Spleen (tissue), 11 donors: Measurements from ENCODE around the gene FIBCD1. TPM values are rescaled to one million over a fixed set of nuclear protein-coding genes. Genes with fewer than 3 reads are reported as not detected.
A peak's percentile ranks its signal among the peaks of the same experiment; 100 is the strongest.

ENCODE experiments used
- DNase-seq: peaks from one replicate; pipeline ENCODE4 v3.0.0-alpha.2; 2020
- H3K27ac ChIP-seq, 8 donors: fragments of 200-600 bp; sonication (generic) in 7 of 8; 1 replicate in 4 of 8; 2 replicates in 4 of 8; pipeline versions ENCODE4 v1.5.0 to v1.8.0; 2016 to 2021; ENCODE audit warnings: inconsistent platforms in 4 of 8, mild to moderate bottlenecking in 4 of 8, moderate library complexity in 1 of 8
- H3K27me3 ChIP-seq, 7 donors: fragments of 200-600 bp; sonication (generic) in 6 of 7; replicated peaks in 1 of 7; 1 replicate in 4 of 7; 2 replicates in 3 of 7; pipeline versions ENCODE4 v1.5.0 to v1.8.0; 2016 to 2021; ENCODE audit warnings: inconsistent platforms in 3 of 7, mild to moderate bottlenecking in 1 of 7
- H3K36me3 ChIP-seq, 6 donors: fragments of 200-600 bp; sonication (generic) in 5 of 6; 1 replicate in 4 of 6; 2 replicates in 2 of 6; pipeline versions ENCODE4 v1.5.0 to v1.8.0; 2016 to 2021; ENCODE audit warnings: inconsistent platforms in 2 of 6
- H3K4me1 ChIP-seq, 6 donors: fragments of 200-600 bp; sonication (generic) in 5 of 6; 1 replicate in 3 of 6; 2 replicates in 3 of 6; pipeline versions ENCODE4 v1.5.0 to v1.8.0; 2016 to 2021; ENCODE audit warnings: inconsistent platforms in 3 of 6
- H3K4me3 ChIP-seq, 8 donors: fragments of 200-600 bp; sonication (generic) in 7 of 8; 1 replicate in 4 of 8; 2 replicates in 4 of 8; pipeline versions ENCODE4 v1.5.0 to v1.8.0; 2016 to 2021; ENCODE audit warnings: inconsistent platforms in 4 of 8, mild to moderate bottlenecking in 4 of 8, moderate library complexity in 2 of 8
- H3K9me3 ChIP-seq, 8 donors: fragments of 200-600 bp; sonication (generic) in 7 of 8; 1 replicate in 4 of 8; 2 replicates in 4 of 8; pipeline versions ENCODE4 v1.5.0 to v1.8.0; 2016 to 2021; ENCODE audit warnings: inconsistent platforms in 4 of 8
- POLR2A ChIP-seq, 3 donors: fragments of 450-650 bp; IDR thresholded peaks; one replicate each; pipeline ENCODE4 v1.5.1; 2017; ENCODE audit warnings: antibody characterized with exemption in 3 of 3, mild to moderate bottlenecking in 1 of 3
- POLR2AphosphoS5 ChIP-seq, 3 donors: sonication (generic); formaldehyde crosslinking; IDR thresholded peaks; one replicate each; pipeline ENCODE4 v1.5.1; 2017; ENCODE audit warnings: antibody characterized with exemption in 3 of 3
- WGBS, 5 donors: extraction: QIAGEN DNeasy Blood & Tissue Kit in 3 of 5; methylation state at CpG; one replicate each; pipeline versions ENCODE4 v1.1.5 to v1.1.7; 2013 to 2018; 5-methylcytosine and 5-hydroxymethylcytosine counted together
- intact Hi-C: fragments of 100-400 bp; cut with DNase I; formaldehyde crosslinking; loops from one replicate; pipeline ENCODE4 v1.15.0; 2023; ENCODE audit warnings: low total_unique reads
- polyA plus RNA-seq, 3 donors: library from polyadenylated mRNA; stranded (reverse); fragments of 200-250 nt; gene quantifications; one replicate each; pipeline ENCODE4 v1.2.1, GENCODE V29; 2013
- total RNA-seq, 7 donors: library from RNA; depleted of rRNA in 3 of 7; stranded (reverse); fragments of >200 nt in 3 of 7; fragmentation: NEBNext Ultra II Directional in 4 of 7; extraction: Animal tissue kit (Norgen Biotek cat#: 25700) in 4 of 7; gene quantifications; one replicate each; pipeline versions ENCODE4 v1.1.0 to v1.2.1, GENCODE V29; 2016 to 2021
- TF ChIP-seq, protein P1 (sequence below), 11 experiments: fragments of 200-600 bp in 7 of 11; fragments of 450-650 bp in 4 of 11; sonication (generic) in 4 of 11; IDR thresholded peaks in 8 of 11; conservative IDR thresholded peaks in 3 of 11; 1 replicate in 7 of 11; 2 replicates in 4 of 11; pipeline versions ENCODE4 v1.4.0 to v1.8.0; 2016 to 2021; ENCODE audit warnings: antibody characterized with exemption in 11 of 11, inconsistent platforms in 4 of 11, mild to moderate bottlenecking in 1 of 11
- donor health status: healthy with polysubstance abuse.
- donor health status: DM: no; HTN: no; CAD: no; lungs with moderate emphysema.
- donor health status: DM: no; HTN: no; CAD: no.
- donor health status: Bipolar disorder and iron deficiency.
- donor health status: healthy.
- donor health status: DM: no; HTN: no; CAD: no.
- donor health status: DM: yes; HTN: yes; CAD: no.

Gene FIBCD1
- total and polyA plus RNA-seq, 10 donors, result 0.02 to 0.51 (median 0.35) TPM; not detected in 3

DNA sequence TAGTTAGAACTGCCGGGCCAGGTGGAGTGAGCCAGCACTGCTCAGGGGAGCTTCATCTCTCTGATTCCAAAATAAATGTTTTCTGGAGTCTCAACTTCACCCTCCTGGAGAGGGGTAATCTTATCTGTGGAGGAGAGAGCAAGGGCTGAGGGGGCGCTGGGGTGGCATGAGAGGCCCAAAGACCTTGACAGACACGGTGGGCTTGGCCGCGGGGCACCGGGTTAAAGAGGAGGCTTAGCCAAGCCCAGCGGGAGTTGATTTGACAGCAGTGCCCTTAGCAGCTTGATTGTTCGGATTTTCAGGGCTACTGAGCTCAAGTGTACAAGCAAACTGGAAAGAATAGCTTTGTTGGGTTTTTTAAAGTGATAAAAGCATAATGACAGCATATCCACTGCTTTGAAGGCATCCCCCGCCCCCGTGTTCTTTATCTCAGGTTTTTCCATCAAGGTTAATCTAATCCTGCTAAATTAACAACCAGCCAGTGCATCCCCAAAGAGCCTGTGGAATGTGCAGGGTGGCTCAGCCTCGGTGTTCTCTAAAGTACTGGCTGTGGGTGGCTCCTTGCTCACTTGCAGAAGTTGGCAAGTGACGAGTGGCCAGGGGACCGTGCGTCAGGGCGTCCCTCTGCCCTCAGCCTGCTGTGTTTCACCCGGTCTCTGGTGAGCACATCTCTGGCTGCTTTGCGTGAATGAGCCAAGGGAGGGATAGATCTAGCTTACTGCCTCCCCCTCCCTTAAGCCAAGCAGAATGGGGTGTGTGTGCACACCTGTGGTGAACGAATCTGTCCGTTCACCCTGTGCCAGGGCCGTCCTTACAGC lies 48.0 kb downstream of the FIBCD1 start:
- no peak overlapping the region for H3K27ac ChIP-seq
- H3K4me3 ChIP-seq, result no peak overlapping the region
- H3K9me3 ChIP-seq, result no peaks in the 10 kb centered on the region
- WGBS, 5 donors, result 87 to 91% (median 90%) methylated on average over 13 to 20 of the region's 20 CpGs
- intact Hi-C loops, result no loop called here
- TF ChIP-seq POLR2AphosphoS5 (IDR thresholded peaks at IDR 0.05) (peak in 1 of 3 donors; percentile 28), POLR2A (IDR thresholded peaks at IDR 0.05) (no peak)
- peaks cover 0 to 21% (median 10%) of the 10 kb centered on the region in 6 donors for H3K4me1 ChIP-seq
- peaks cover 0 to 75% (median 38%) of the 10 kb centered on the region in 6 donors for H3K36me3 ChIP-seq
- DNase-seq, result peak; percentile 63
- H3K27me3 ChIP-seq, result no peaks in the 10 kb centered on the region

DNA sequence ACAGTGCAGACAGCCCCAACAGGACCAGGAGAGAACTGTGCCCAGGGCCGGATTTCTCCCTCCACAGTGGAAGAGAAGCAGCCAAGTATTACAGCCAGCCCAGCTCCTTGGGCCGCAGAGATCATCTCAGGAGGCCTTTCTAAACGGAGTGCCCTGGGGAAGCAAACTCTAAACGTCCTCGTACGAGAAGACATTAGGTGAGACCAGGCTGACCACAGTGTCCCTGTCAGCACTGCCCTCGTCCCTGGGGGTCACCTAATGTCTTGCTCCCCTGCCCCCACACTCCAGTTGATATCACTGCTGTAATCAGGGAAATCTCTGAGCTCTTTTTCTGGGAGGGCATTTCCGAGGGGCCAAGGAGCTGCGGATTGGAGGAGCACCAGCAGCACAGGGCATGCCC lies 48.9 kb downstream of the FIBCD1 start:
- no peaks in the 10 kb centered on the region for H3K27me3 ChIP-seq
- WGBS, 5 donors, result 90 to 97% (median 93%) methylated on average over 9 of the region's 9 CpGs

DNA sequence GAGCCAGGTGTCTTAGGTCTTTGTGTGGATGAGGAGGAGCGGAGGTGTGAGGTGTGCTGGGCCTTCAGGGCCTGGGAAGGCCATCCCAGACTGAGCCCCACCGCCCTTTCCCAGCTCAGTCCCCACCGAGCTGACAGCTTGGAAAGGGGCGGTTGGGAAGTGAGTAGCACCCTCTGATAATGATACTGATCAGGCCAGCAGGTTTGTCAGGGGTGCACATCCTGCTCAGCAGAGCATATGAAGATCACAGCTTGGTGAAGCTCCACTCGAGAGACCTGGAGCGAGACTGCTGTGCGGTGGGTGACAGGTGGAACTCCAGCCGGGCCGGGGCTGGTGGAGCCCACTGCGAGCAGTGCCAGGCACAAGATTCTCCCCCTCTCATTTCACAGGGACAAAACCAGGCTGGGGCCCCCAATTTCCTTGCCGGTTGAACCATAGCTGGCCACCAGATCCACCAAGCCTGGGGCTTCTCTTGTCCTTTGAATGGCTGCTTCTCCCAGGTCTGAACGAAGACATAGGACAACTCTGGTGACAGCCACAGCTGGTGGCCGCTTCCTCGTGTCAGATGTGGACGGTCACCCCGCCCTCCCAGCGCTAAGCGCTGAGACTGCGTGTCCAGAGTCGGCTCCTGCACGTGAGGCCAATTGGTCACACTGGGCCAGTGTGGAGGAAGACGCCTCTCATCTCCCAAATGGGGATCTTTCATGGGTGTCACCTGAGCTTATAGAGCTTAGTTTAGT lies 50.7 kb downstream of the FIBCD1 start:
- no peak for TF ChIP-seq POLR2A (IDR thresholded peaks at IDR 0.05)
- TF ChIP-seq POLR2AphosphoS5 (IDR thresholded peaks at IDR 0.05), result peak in 2 of 3 donors; percentile 8 to 24
- intact Hi-C loops, result no loop called here
- Histone ChIP-seq H3K4me3 (no peak overlapping the region), H3K9me3 (no peaks in the 10 kb centered on the region), H3K4me1 (peaks cover 0 to 9% (median 2%) of the 10 kb centered on the region in 6 donors), H3K27me3 (no peaks in the 10 kb centered on the region), H3K27ac (no peak overlapping the region), H3K36me3 (peaks cover 5 to 100% (median 66%) of the 10 kb centered on the region in 6 donors)
- no peak for DNase-seq
- 92 to 96% (median 93%) methylated on average over 15 to 22 of the region's 22 CpGs for WGBS, 5 donors

More for the DNA sequence above, 48.9 kb downstream of the FIBCD1 start:
- no peak for TF ChIP-seq POLR2A (IDR thresholded peaks at IDR 0.05)
- peak in 1 of 3 donors; percentile 3 for TF ChIP-seq POLR2AphosphoS5 (IDR thresholded peaks at IDR 0.05)
- DNase-seq, result no peak
- Histone ChIP-seq H3K27ac (no peak overlapping the region), H3K9me3 (no peaks in the 10 kb centered on the region), H3K4me1 (peaks cover 0 to 21% (median 10%) of the 10 kb centered on the region in 6 donors), H3K36me3 (peaks cover 0 to 84% (median 48%) of the 10 kb centered on the region in 6 donors), H3K4me3 (no peak overlapping the region)
- intact Hi-C loops, result no loop called here

DNA sequence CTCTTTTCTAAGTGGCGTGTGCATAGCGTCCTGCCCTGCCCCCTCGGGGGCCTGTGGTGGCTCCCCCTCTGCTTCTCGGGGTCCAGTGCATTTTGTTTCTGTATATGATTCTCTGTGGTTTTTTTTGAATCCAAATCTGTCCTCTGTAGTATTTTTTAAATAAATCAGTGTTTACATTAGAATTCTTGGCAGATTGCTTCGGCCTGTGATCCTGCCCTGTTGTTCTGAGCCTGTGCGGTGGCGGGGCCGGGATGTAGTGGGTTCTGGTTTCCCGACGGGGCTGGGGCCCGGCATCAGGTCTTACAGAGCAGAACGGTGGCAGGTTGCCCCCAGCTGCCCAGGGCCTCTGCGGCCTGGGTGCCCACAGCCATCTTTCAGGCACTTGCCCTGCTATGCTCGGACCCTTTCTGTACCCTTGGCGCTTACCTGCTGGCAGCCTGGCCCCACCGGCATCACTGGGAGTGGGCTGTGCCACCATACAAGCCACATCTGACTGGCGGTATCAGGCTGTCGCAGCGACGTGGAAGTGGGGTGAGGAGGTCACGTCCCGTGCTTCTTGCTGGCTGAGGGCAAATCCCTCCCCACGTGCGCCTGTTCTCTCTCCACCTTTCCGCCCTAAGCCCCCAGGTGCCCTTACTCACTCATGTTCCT lies 51.4 kb downstream of the FIBCD1 start:
- H3K4me3 ChIP-seq, result no peak overlapping the region
- H3K36me3 ChIP-seq, result peaks cover 5 to 100% (median 72%) of the 10 kb centered on the region in 6 donors
- intact Hi-C loops, result no loop called here
- H3K27ac ChIP-seq, result no peak overlapping the region
- DNase-seq, result no peak
- no peaks in the 10 kb centered on the region for H3K9me3 ChIP-seq
- peak in 1 of 3 donors; percentile 13 for TF ChIP-seq POLR2AphosphoS5 (IDR thresholded peaks at IDR 0.05)
- no peak for TF ChIP-seq POLR2A (IDR thresholded peaks at IDR 0.05)
- TF ChIP-seq, protein P1, sequence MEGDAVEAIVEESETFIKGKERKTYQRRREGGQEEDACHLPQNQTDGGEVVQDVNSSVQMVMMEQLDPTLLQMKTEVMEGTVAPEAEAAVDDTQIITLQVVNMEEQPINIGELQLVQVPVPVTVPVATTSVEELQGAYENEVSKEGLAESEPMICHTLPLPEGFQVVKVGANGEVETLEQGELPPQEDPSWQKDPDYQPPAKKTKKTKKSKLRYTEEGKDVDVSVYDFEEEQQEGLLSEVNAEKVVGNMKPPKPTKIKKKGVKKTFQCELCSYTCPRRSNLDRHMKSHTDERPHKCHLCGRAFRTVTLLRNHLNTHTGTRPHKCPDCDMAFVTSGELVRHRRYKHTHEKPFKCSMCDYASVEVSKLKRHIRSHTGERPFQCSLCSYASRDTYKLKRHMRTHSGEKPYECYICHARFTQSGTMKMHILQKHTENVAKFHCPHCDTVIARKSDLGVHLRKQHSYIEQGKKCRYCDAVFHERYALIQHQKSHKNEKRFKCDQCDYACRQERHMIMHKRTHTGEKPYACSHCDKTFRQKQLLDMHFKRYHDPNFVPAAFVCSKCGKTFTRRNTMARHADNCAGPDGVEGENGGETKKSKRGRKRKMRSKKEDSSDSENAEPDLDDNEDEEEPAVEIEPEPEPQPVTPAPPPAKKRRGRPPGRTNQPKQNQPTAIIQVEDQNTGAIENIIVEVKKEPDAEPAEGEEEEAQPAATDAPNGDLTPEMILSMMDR (IDR thresholded peaks at IDR 0.05 in 8 of 11, conservative IDR thresholded peaks at IDR 0.05 in 3 of 11), result no peak
- WGBS, 5 donors, result 90 to 94% (median 92%) methylated on average over 22 to 25 of the region's 25 CpGs
- H3K4me1 ChIP-seq, result peaks cover 0 to 2% (median 0%) of the 10 kb centered on the region in 6 donors
- no peaks in the 10 kb centered on the region for H3K27me3 ChIP-seq

DNA sequence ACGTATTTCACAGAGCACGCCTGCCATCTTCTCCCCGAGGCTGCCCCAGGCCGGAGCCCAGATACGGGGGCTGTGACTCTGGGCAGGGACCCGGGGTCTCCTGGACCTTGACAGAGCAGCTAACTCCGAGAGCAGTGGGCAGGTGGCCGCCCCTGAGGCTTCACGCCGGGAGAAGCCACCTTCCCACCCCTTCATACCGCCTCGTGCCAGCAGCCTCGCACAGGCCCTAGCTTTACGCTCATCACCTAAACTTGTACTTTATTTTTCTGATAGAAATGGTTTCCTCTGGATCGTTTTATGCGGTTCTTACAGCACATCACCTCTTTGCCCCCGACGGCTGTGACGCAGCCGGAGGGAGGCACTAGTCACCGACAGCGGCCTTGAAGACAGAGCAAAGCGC lies 52.1 kb downstream of the FIBCD1 start:
- TF ChIP-seq POLR2A (IDR thresholded peaks at IDR 0.05), result no peak
- TF ChIP-seq, protein P1 (IDR thresholded peaks at IDR 0.05 in 8 of 11, conservative IDR thresholded peaks at IDR 0.05 in 3 of 11), result no peak
- no peak for TF ChIP-seq POLR2AphosphoS5 (IDR thresholded peaks at IDR 0.05)
- no peaks in the 10 kb centered on the region for H3K4me1 ChIP-seq
- peak; percentile 56 for DNase-seq
- no peaks in the 10 kb centered on the region for H3K9me3 ChIP-seq
- 94 to 97% (median 94%) methylated on average over 23 of the region's 23 CpGs for WGBS, 5 donors
- H3K27ac ChIP-seq, result no peak overlapping the region
- H3K4me3 ChIP-seq, result no peak overlapping the region
- H3K27me3 ChIP-seq, result no peaks in the 10 kb centered on the region
- peaks cover 5 to 100% (median 78%) of the 10 kb centered on the region in 6 donors for H3K36me3 ChIP-seq
- intact Hi-C loops, result no loop called here
